ENCODE data around the gene GFAP.

The GFAP gene

GRCh38 chr17:44925731-44926697 is 10.7 kb upstream of the GFAP start:
- no peak for DNase-seq (ENCODE audit: extremely low read depth, low read depth)
- no peak for TF ChIP-seq CTCF (IDR thresholded peaks at IDR 0.05; ENCODE audit: low read depth, low read length, missing control alignments)
- no peak overlapping the region for H3K4me3 ChIP-seq (replicated peaks; ENCODE audit: low read depth, low read length)

GRCh38 chr17:44924107-44924544 is 8.8 kb upstream of the GFAP start:
- no peak overlapping the region for H3K4me3 ChIP-seq (replicated peaks; ENCODE audit: low read depth, low read length)
- no peak for TF ChIP-seq CTCF (IDR thresholded peaks at IDR 0.05; ENCODE audit: low read depth, low read length, missing control alignments)
- no peak for DNase-seq (ENCODE audit: extremely low read depth, low read depth)

GRCh38 chr17:44922746-44923470 is 7.6 kb upstream of the GFAP start:
- DNase-seq (ENCODE audit: extremely low read depth, low read depth): no peak
- no peak overlapping the region for H3K4me3 ChIP-seq (replicated peaks; ENCODE audit: low read depth, low read length)
- no peak for TF ChIP-seq CTCF (IDR thresholded peaks at IDR 0.05; ENCODE audit: low read depth, low read length, missing control alignments)

- DNase-seq (ENCODE audit: extremely low read depth, low read depth): no peak
- no peak overlapping the region for H3K4me3 ChIP-seq (replicated peaks; ENCODE audit: low read depth, low read length)
- TF ChIP-seq CTCF (IDR thresholded peaks at IDR 0.05; ENCODE audit: low read depth, low read length, missing control alignments): no peak
Measured at GRCh38 chr17:44922136-44922535, 6.8 kb upstream of the GFAP start.

- no peak for TF ChIP-seq CTCF (IDR thresholded peaks at IDR 0.05; ENCODE audit: low read depth, low read length, missing control alignments)
- DNase-seq (ENCODE audit: extremely low read depth, low read depth): no peak
- H3K4me3 ChIP-seq (replicated peaks; ENCODE audit: low read depth, low read length): no peak overlapping the region
Measured at GRCh38 chr17:44921122-44921882, 6.0 kb upstream of the GFAP start.

- DNase-seq (ENCODE audit: extremely low read depth, low read depth): no peak
- no peak overlapping the region for H3K4me3 ChIP-seq (replicated peaks; ENCODE audit: low read depth, low read length)
- no peak for TF ChIP-seq CTCF (IDR thresholded peaks at IDR 0.05; ENCODE audit: low read depth, low read length, missing control alignments)
Measured at GRCh38 chr17:44920565-44920940, 5.3 kb upstream of the GFAP start.
